Brain microvascular endothelial cell (primary cell): Measurements from ENCODE around the gene DRC3.
"Not testable (repeated sequence)": the region's sequence is repeated elsewhere in the genome, so short reads cannot be mapped to it uniquely, and the experiment has no call there.

Experiments
- DNase-seq: peaks from one replicate; pipeline ENCODE4 v3.0.0-alpha.2; 2020
- H3K27ac ChIP-seq: fragments of 250-450 bp; sonication (Bioruptor Pico); 2 replicates; pipeline ENCODE4 v1.5.1; 2020; ENCODE audit warnings: mild to moderate bottlenecking, moderate library complexity
- H3K27me3 ChIP-seq: fragments of 250-450 bp; sonication (Bioruptor Pico); replicated peaks from 2 replicates; pipeline ENCODE4 v1.5.1; 2020; ENCODE audit warnings: mild to moderate bottlenecking
- H3K36me3 ChIP-seq: fragments of 250-450 bp; sonication (Bioruptor Pico); replicated peaks from 2 replicates; pipeline ENCODE4 v1.5.1; 2020; ENCODE audit warnings: mild to moderate bottlenecking
- H3K4me3 ChIP-seq: 2 replicates; pipeline ENCODE4 v1.5.1; 2011; ENCODE audit warnings: low read depth, mild to moderate bottlenecking, control low read depth, low read length, moderate library complexity
- in situ Hi-C: cut with HindIII; loops from 2 replicates; pipeline ENCODE4 v1.10.0; 2017; ENCODE audit warnings: low sequenced_read_pairs, low pct_ligation_motif_present
- TF ChIP-seq, protein P1 (sequence below): IDR thresholded peaks from 2 replicates; pipeline ENCODE4 v1.5.1; 2011; ENCODE audit warnings: low read depth, mild to moderate bottlenecking, moderate library complexity, low read length, control low read depth, inconsistent platforms; ENCODE audit errors: missing control alignments

DRC3 gene

DNA sequence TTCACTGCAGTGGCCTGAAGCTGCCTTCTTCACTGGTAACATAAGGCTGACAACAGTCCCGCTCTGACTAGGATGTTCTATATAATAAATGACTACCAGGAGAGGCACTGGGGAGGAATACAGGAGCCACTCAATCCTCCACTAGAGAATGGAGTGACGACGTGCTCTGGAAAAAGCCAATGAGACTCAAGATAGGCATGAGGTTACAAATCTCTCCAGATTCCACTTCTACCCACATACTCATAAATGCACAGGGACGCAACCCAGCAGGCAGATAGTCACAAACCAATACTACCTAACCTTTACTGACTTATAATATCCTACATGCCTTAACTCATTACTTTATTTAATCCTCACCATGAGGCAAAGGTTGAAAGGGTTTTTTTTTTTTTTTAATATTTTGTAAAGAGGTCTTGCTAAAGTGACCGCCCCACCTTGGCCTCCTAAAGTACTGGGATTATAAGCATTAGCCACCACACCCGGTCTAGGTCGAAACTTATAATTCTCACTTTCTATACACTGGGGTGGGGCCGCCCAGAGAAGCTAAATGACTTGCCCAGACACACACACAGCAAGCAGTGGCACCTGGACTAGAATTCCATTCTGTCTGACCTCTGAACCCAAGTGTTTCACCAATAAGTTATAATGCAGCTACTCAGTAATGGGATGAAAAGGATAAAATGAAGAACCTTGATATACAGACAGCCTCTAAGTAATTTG, 34.1 kb upstream of the DRC3 start:
- H3K27ac ChIP-seq: no peak overlapping the region
- no peak overlapping the region for H3K4me3 ChIP-seq
- H3K36me3 ChIP-seq: no peaks in the 10 kb centered on the region
- TF ChIP-seq, protein P1, sequence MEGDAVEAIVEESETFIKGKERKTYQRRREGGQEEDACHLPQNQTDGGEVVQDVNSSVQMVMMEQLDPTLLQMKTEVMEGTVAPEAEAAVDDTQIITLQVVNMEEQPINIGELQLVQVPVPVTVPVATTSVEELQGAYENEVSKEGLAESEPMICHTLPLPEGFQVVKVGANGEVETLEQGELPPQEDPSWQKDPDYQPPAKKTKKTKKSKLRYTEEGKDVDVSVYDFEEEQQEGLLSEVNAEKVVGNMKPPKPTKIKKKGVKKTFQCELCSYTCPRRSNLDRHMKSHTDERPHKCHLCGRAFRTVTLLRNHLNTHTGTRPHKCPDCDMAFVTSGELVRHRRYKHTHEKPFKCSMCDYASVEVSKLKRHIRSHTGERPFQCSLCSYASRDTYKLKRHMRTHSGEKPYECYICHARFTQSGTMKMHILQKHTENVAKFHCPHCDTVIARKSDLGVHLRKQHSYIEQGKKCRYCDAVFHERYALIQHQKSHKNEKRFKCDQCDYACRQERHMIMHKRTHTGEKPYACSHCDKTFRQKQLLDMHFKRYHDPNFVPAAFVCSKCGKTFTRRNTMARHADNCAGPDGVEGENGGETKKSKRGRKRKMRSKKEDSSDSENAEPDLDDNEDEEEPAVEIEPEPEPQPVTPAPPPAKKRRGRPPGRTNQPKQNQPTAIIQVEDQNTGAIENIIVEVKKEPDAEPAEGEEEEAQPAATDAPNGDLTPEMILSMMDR: no peak
- DNase-seq: no peak
- in situ Hi-C loops: no loop called here
- H3K27me3 ChIP-seq: no peaks in the 10 kb centered on the region

DNA sequence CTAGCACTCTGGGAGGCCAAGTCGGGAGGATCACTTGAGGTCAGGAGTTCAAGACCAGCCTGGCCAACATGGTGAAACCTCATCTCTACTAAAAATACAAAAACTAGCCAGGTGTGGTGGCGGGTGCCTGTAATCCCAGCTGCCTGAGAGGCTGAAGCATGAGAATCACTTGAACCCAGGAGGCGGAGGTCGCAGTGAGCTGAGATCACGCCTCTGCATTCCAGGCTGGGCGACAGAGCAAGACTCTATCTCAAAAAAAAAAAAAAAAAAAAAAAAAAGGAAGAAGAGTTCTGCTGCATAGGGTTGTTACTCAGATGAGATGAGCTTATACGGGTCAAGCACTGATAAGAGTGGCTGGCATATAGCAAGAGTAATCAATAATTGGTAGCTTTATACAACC, 32.7 kb upstream of the DRC3 start:
- H3K27ac ChIP-seq, H3K27me3 ChIP-seq, DNase-seq, in situ Hi-C loops, H3K36me3 ChIP-seq, H3K4me3 ChIP-seq: not testable (repeated sequence)

DNA sequence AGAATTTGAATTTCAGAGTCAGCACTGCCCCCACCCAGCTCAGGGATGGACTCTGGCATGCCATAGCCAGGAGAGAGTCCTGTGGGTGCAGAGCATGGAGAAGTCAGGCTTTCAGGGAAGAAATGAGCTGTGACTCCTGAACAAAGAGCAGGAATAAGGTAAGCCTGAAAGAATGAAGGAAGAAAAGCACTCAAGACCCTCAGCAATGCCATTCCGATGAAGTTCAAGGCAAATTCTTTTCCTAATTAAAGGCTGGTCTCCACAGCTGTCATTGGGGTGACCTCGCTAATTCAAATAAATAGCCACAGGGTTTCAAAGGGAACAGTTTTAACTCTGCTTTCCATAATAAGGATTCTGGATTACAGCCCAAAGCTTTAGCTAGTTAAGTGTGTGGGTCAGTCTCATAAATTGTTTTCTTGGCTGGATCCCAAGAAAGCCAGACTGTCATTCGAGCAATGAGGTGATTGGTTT, 32.2 kb upstream of the DRC3 start:
- Histone ChIP-seq H3K36me3 (no peaks in the 10 kb centered on the region), H3K27ac (no peak overlapping the region), H3K4me3 (no peak overlapping the region), H3K27me3 (no peaks in the 10 kb centered on the region)
- no peak for DNase-seq
- TF ChIP-seq, protein P1: no peak
- in situ Hi-C loops: no loop called here

DNA sequence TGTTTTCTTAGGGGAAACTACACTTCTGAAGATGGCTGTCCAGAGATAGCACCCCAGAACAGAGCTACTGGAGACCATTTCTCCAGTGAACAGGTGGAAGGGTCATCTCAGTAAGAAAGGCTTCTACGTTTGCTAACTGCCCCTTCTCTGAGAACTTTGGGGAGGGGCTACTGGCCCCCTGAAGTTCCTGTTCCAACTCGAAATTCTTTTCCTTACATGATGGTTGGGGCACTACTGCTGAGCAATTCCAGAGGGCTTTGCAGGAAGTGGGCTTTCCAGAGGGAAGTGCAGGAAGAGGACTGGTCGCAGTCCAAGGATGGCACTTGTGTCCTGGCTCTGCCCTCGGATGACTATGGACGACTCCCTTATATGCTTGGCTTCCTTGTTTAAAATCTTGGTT, 31.6 kb upstream of the DRC3 start:
- H3K27ac ChIP-seq: no peak overlapping the region
- no peaks in the 10 kb centered on the region for H3K36me3 ChIP-seq
- in situ Hi-C loops: no loop called here
- no peak overlapping the region for H3K4me3 ChIP-seq
- H3K27me3 ChIP-seq: no peaks in the 10 kb centered on the region
- TF ChIP-seq, protein P1: no peak
- no peak for DNase-seq

DNA sequence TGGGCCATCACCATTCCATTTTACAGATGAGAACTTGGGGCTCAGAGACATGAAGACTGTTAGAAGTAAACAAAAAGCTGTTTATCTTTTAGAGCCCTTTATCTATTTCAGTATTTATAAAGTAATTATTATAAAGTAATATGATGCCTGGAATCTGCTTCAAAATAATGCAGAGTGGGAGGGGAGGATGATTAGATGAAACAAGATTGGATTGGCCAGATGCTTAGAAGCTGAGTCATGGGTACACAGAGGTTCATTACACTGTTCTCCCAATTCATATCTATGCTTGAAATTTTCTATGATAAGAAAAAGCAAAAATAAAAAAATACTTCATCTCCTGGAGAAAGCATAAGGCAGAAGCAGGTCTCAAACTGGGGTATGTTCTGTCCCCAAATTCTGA, 29.8 kb upstream of the DRC3 start:
- TF ChIP-seq, protein P1: no peak
- peak overlapping the region; percentile 28 for H3K27ac ChIP-seq
- H3K27me3 ChIP-seq: no peaks in the 10 kb centered on the region
- H3K36me3 ChIP-seq: no peaks in the 10 kb centered on the region
- peak; percentile 52 for DNase-seq
- in situ Hi-C loops: no loop called here
- H3K4me3 ChIP-seq: no peak overlapping the region

DNA sequence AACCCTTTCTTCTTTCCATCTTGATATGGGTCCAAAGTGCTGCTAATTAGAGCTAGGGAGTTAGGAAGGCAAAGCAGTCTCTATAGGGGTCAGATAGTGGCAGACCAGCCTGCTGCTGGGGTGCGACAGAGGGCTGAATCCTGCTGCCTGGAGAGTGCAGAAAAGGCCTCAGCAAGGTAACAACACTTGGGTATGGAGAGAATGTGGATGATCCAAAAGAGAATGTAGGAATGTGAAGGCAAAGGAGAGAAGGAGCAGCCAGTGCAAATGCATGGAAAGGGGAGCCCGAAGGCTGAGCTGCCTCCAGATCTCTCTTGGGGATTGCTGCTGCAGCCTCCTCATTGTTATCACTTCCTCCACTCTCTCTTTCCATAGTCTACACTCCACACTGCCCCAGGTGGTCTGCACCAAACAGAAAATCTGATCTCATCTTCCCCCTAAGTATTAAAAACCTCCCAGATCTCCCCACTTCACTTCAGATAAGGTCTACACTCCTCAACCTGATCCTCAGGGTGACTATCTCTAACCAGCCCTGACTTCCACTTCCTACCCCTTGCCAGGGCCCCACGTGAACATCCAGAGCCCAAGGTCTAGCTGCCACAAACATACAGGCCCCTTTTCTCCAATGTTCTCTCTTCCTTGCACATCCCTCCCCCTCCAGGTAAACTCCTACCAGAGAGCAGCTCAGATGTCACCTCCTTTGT, 29.2 kb upstream of the DRC3 start:
- Histone ChIP-seq H3K36me3 (no peaks in the 10 kb centered on the region), H3K27me3 (no peaks in the 10 kb centered on the region), H3K4me3 (no peak overlapping the region), H3K27ac (peak overlapping the region; percentile 28)
- TF ChIP-seq, protein P1: no peak
- no peak for DNase-seq
- in situ Hi-C loops: no loop called here
